GM10248 (cell line): ENCODE results near the gene ZNF581.

ENCODE experiments used
- CTCF ChIA-PET: fragments of 300-600 bp; sonication (Branson Sonifier 250); formaldehyde crosslinking; extraction: SDS; loops from one replicate; lab custom pipeline; 2021; ENCODE audit warnings: antibody characterized with exemption; lab: Yijun Ruan, JAX
- POLR2A ChIA-PET: fragments of 350-650 bp; sonication (Branson Sonifier 250); formaldehyde crosslinking; extraction: SDS; loops from one replicate; lab custom pipeline; 2020; ENCODE audit warnings: antibody characterized with exemption; lab: Yijun Ruan, JAX
- DNase-seq: peaks from one replicate; pipeline ENCODE4 v3.0.0; 2012; ENCODE audit errors: extremely low spot score
- CTCF ChIP-seq: IDR thresholded peaks from 2 replicates; pipeline ENCODE4 v1.5.1; 2012; ENCODE audit warnings: mild to moderate bottlenecking, low read depth; ENCODE audit errors: extremely low read depth, missing control alignments, control extremely low read depth

Gene ZNF581

GRCh38 chr19:55635334-55635717 is 8.1 kb upstream of the ZNF581 start:
- no peak for DNase-seq
- CTCF ChIA-PET, result interaction anchor here (1.0 to 9.0 kb wide), 7 partner anchors 11 to 698 kb away, joined by 3 to 84 read pairs (median 4); partner anchors contain the start of genes CCDC106, U2AF2 and ZNF784
- no peak for TF ChIP-seq CTCF

GRCh38 chr19:55635856-55636440 is 7.5 kb upstream of the ZNF581 start:
- no peak for TF ChIP-seq CTCF
- DNase-seq, result no peak
- ChIA-PET CTCF (interaction anchor here (1.0 to 9.0 kb wide), 6 partner anchors 11 to 30 kb away, joined by 3 to 84 read pairs (median 4); partner anchors contain the start of genes CCDC106, U2AF2 and ZNF784), POLR2A (interaction anchor here (1.9 to 2.7 kb wide), 2 partner anchors 12 to 19 kb away, joined by 7 to 8 read pairs; partner anchors contain the start of genes CCDC106 and U2AF2)

More at GRCh38 chr19:55635334-55635717, 8.1 kb upstream of the ZNF581 start:
- POLR2A ChIA-PET, result interaction anchor here (1.9 to 2.7 kb wide), 2 partner anchors 12 to 19 kb away, joined by 7 to 8 read pairs; partner anchors contain the start of genes CCDC106 and U2AF2

- CTCF ChIA-PET, result interaction anchor here (0.9 to 9.0 kb wide), 10 partner anchors 10 to 673 kb away, joined by 3 to 84 read pairs (median 4); partner anchors contain the start of genes CCDC106, U2AF2 and ZNF784
Measured at GRCh38 chr19:55636723-55637122, 6.7 kb upstream of the ZNF581 start.

GRCh38 chr19:55637534-55637933 is 5.9 kb upstream of the ZNF581 start:
- POLR2A ChIA-PET, result interaction anchor here (0.7 to 2.7 kb wide), 5 partner anchors 10 to 172 kb away, joined by 3 to 8 read pairs (median 4); partner anchors contain the start of gene CCDC106
- TF ChIP-seq CTCF, result no peak
- CTCF ChIA-PET, result interaction anchor here (0.7 to 9.0 kb wide), 10 partner anchors 10 to 672 kb away, joined by 3 to 84 read pairs (median 4); partner anchors contain the start of genes CCDC106, NAT14, U2AF2 and ZNF865
- DNase-seq, result no peak

More at GRCh38 chr19:55636723-55637122, 6.7 kb upstream of the ZNF581 start:
- POLR2A ChIA-PET, result interaction anchor here (0.8 to 2.7 kb wide), 4 partner anchors 11 to 49 kb away, joined by 4 to 8 read pairs (median 4); partner anchors contain the start of genes CCDC106 and U2AF2
- no peak for DNase-seq
- no peak for TF ChIP-seq CTCF

- ChIA-PET CTCF (interaction anchor here (1.3 to 9.0 kb wide), 6 partner anchors 8 to 694 kb away, joined by 3 to 84 read pairs (median 4); partner anchors contain the start of genes CCDC106 and U2AF2), POLR2A (interaction anchor here (0.6 kb wide), 1 partner anchor 16 kb away, joined by 7 read pairs; no protein-coding TSS in a partner anchor)
- TF ChIP-seq CTCF, result peak; percentile 43
- no peak for DNase-seq
Measured at GRCh38 chr19:55638864-55639359, 4.5 kb upstream of the ZNF581 start.

- ChIA-PET CTCF (interaction anchor here (0.6 to 2.2 kb wide), 3 partner anchors 14 to 499 kb away, joined by 3 to 10 read pairs (median 3); partner anchors contain the start of gene U2AF2), POLR2A (interaction anchor here (0.6 kb wide), 1 partner anchor 238 kb away, joined by 4 read pairs; no protein-coding TSS in a partner anchor)
Measured at GRCh38 chr19:55640043-55640576, 3.3 kb upstream of the ZNF581 start.

More at GRCh38 chr19:55640043-55640576, 3.3 kb upstream of the ZNF581 start:
- TF ChIP-seq CTCF, result peak; percentile 68
- DNase-seq, result peak; percentile 60
